DOHH2 (cell line): ENCODE data around the gene ESYT3.

Source experiments
- H3F3A ChIP-seq: fragments of 200-600 bp; sonication (generic), shearing (Covaris generic); 2 replicates; pipeline ENCODE4 v1.6.0; 2016; ENCODE audit warnings: antibody characterized with exemption, mild to moderate bottlenecking; ENCODE audit not compliant: control insufficient read depth, insufficient read depth
- H3K27ac ChIP-seq: fragments of 200-600 bp; sonication (generic); 2 replicates; pipeline ENCODE4 v1.5.1; 2014; ENCODE audit warnings: low read depth, mild to moderate bottlenecking, low read length, moderate library complexity
- H3K27me3 ChIP-seq: fragments of 200-600 bp; sonication (generic); 2 replicates; pipeline ENCODE4 v1.6.1; 2014; ENCODE audit warnings: mild to moderate bottlenecking, low read length, mixed read lengths; ENCODE audit not compliant: control insufficient read depth
- H3K36me3 ChIP-seq: fragments of 200-600 bp; sonication (generic); 2 replicates; pipeline ENCODE4 v1.6.1; 2014; ENCODE audit warnings: mild to moderate bottlenecking, low read length, moderate library complexity, mixed read lengths; ENCODE audit not compliant: control insufficient read depth
- H3K4me1 ChIP-seq: fragments of 200-600 bp; sonication (generic); 2 replicates; pipeline ENCODE4 v1.6.1; 2014; ENCODE audit warnings: mild to moderate bottlenecking, low read length, mixed read lengths; ENCODE audit not compliant: control insufficient read depth
- H3K4me2 ChIP-seq: fragments of 200-600 bp; sonication (generic); 2 replicates; pipeline ENCODE4 v1.6.0; 2014; ENCODE audit warnings: mild to moderate bottlenecking, low read length, moderate library complexity
- H3K4me3 ChIP-seq: fragments of 200-600 bp; sonication (generic); 2 replicates; pipeline ENCODE4 v1.5.1; 2014; ENCODE audit warnings: mild to moderate bottlenecking, low read length, mixed read lengths
- H3K79me2 ChIP-seq: fragments of 200-600 bp; sonication (generic); 2 replicates; pipeline ENCODE4 v1.6.1; 2014; ENCODE audit warnings: mild to moderate bottlenecking, low read length, mixed read lengths; ENCODE audit not compliant: control insufficient read depth
- H3K9me2 ChIP-seq: fragments of 200-600 bp; sonication (generic); replicated peaks from 2 replicates; pipeline ENCODE4 v1.6.1; 2014; ENCODE audit warnings: mild to moderate bottlenecking, low read length, mixed read lengths; ENCODE audit not compliant: control insufficient read depth
- H3K9me3 ChIP-seq: fragments of 200-600 bp; sonication (generic); 2 replicates; pipeline ENCODE4 v1.6.1; 2014; ENCODE audit warnings: antibody characterized with exemption, low read length, mixed read lengths; ENCODE audit not compliant: control insufficient read depth, insufficient read depth
- H4K20me1 ChIP-seq: fragments of 200-600 bp; sonication (generic); 2 replicates; pipeline ENCODE4 v1.6.0; 2014; ENCODE audit warnings: low read depth, mild to moderate bottlenecking, antibody characterized with exemption, low read length, moderate library complexity; ENCODE audit not compliant: control insufficient read depth, insufficient read depth
- CTCF ChIP-seq: fragments of 200-600 bp; sonication (generic); IDR thresholded peaks from one replicate; pipeline ENCODE4 v1.5.1; 2014; ENCODE audit warnings: antibody characterized with exemption, mild to moderate bottlenecking, low read depth, low read length; ENCODE audit not compliant: poor library complexity, severe bottlenecking
- EZH2phosphoT487 ChIP-seq: fragments of 200-600 bp; sonication (generic); IDR thresholded peaks from 2 replicates; pipeline ENCODE4 v1.6.1; 2017; ENCODE audit warnings: borderline replicate concordance, mild to moderate bottlenecking, antibody characterized with exemption, low read length, moderate library complexity, mixed read lengths

ESYT3 gene

GRCh38 chr3:138418601-138419206, 15.7 kb upstream of the ESYT3 start:
- no peaks in the 10 kb centered on the region for H3F3A ChIP-seq
- no peak overlapping the region for H3K4me2 ChIP-seq
- TF ChIP-seq CTCF (no peak), EZH2phosphoT487 (no peak)
- H3K4me3 ChIP-seq = no peak overlapping the region
- no peaks in the 10 kb centered on the region for H3K36me3 ChIP-seq
- no peaks in the 10 kb centered on the region for H3K9me2 ChIP-seq
- no peaks in the 10 kb centered on the region for H3K9me3 ChIP-seq
- H4K20me1 ChIP-seq = no peaks in the 10 kb centered on the region
- no peak overlapping the region for H3K27ac ChIP-seq
- no peaks in the 10 kb centered on the region for H3K4me1 ChIP-seq
- H3K27me3 ChIP-seq = peaks cover 3% of the 10 kb centered on the region; the same call in 1 of the 2 replicates
- no peaks in the 10 kb centered on the region for H3K79me2 ChIP-seq

GRCh38 chr3:138423316-138423715, 11.1 kb upstream of the ESYT3 start:
- TF ChIP-seq CTCF = no peak
- TF ChIP-seq EZH2phosphoT487 = no peak
- H3K9me3 ChIP-seq = no peaks in the 10 kb centered on the region
- no peaks in the 10 kb centered on the region for H3F3A ChIP-seq
- no peaks in the 10 kb centered on the region for H3K79me2 ChIP-seq
- H3K27me3 ChIP-seq = no peaks in the 10 kb centered on the region
- no peak overlapping the region for H3K4me2 ChIP-seq
- no peak overlapping the region for H3K27ac ChIP-seq
- no peaks in the 10 kb centered on the region for H4K20me1 ChIP-seq
- H3K4me1 ChIP-seq = no peaks in the 10 kb centered on the region
- no peaks in the 10 kb centered on the region for H3K9me2 ChIP-seq
- H3K36me3 ChIP-seq = no peaks in the 10 kb centered on the region
- no peak overlapping the region for H3K4me3 ChIP-seq

- no peaks in the 10 kb centered on the region for H3K36me3 ChIP-seq
- no peaks in the 10 kb centered on the region for H3K9me2 ChIP-seq
- H3K79me2 ChIP-seq = no peaks in the 10 kb centered on the region
- H3K9me3 ChIP-seq = no peaks in the 10 kb centered on the region
- no peak overlapping the region for H3K4me3 ChIP-seq
- no peak overlapping the region for H3K27ac ChIP-seq
- TF ChIP-seq EZH2phosphoT487 (no peak), CTCF (no peak)
- H3K4me2 ChIP-seq = no peak overlapping the region
- H3K4me1 ChIP-seq = no peaks in the 10 kb centered on the region
- H4K20me1 ChIP-seq = no peaks in the 10 kb centered on the region
- no peaks in the 10 kb centered on the region for H3K27me3 ChIP-seq
- no peaks in the 10 kb centered on the region for H3F3A ChIP-seq
These were observed 10.1 kb upstream of the ESYT3 start for GRCh38 chr3:138424323-138424722.
